Hematopoietic multipotent progenitor cell treated with erythropoietin and hydrocortisone succinate and interleukin-3 and kit ligand, for 8 days (in vitro differentiated cells): ENCODE measurements around the gene IKBKG.
"Not testable (repeated sequence)": the region's sequence is repeated elsewhere in the genome, so short reads cannot be mapped to it uniquely, and the experiment has no call there.

ENCODE experiments used
- DNase-seq: peaks from one replicate; pipeline ENCODE4 v3.0.0-alpha.2; 2015

IKBKG gene

GRCh38 chrX:154560326-154560725 lies 12.9 kb downstream of the IKBKG start:
- not testable (repeated sequence) for DNase-seq

- DNase-seq: not testable (repeated sequence)
Observed at GRCh38 chrX:154562295-154562694, 14.9 kb downstream of the IKBKG start.

GRCh38 chrX:154570361-154570760 lies 22.9 kb downstream of the IKBKG start:
- not testable (repeated sequence) for DNase-seq

GRCh38 chrX:154573061-154573460 lies 25.6 kb downstream of the IKBKG start:
- DNase-seq: not testable (repeated sequence)

GRCh38 chrX:154575076-154575475 lies 27.7 kb downstream of the IKBKG start:
- not testable (repeated sequence) for DNase-seq

GRCh38 chrX:154582994-154583393 lies 35.6 kb downstream of the IKBKG start:
- DNase-seq: not testable (repeated sequence)

GRCh38 chrX:154584585-154585183 lies 37.3 kb downstream of the IKBKG start, which contains the start of gene CTAG1A:
Gene CTAG1A (plus strand): TSS chrX:154585133. CDS start chrX:154585207, 74 bp downstream.
- not testable (repeated sequence) for DNase-seq

- not testable (repeated sequence) for DNase-seq
Observed at GRCh38 chrX:154590415-154590814, 43.0 kb downstream of the IKBKG start.

- DNase-seq: no peak
Observed at GRCh38 chrX:154592505-154592904, 45.1 kb downstream of the IKBKG start.

- no peak for DNase-seq
Observed at GRCh38 chrX:154593201-154593600, 45.8 kb downstream of the IKBKG start.

GRCh38 chrX:154594491-154594890 lies 47.1 kb downstream of the IKBKG start:
- DNase-seq: no peak

GRCh38 chrX:154595559-154596249 lies 48.3 kb downstream of the IKBKG start:
- no peak for DNase-seq

GRCh38 chrX:154596290-154596929 lies 49.0 kb downstream of the IKBKG start:
- DNase-seq: no peak

GRCh38 chrX:154597221-154597620 lies 49.8 kb downstream of the IKBKG start:
- no peak for DNase-seq

GRCh38 chrX:154598656-154599055 lies 51.2 kb downstream of the IKBKG start:
- DNase-seq: no peak

GRCh38 chrX:154599531-154599930 lies 52.1 kb downstream of the IKBKG start:
- DNase-seq: no peak

- DNase-seq: no peak
Observed at GRCh38 chrX:154600759-154601374, 53.4 kb downstream of the IKBKG start.

GRCh38 chrX:154602226-154602625 lies 54.8 kb downstream of the IKBKG start:
- DNase-seq: no peak

GRCh38 chrX:154602766-154603437 lies 55.5 kb downstream of the IKBKG start:
- DNase-seq: no peak

- no peak for DNase-seq
Observed at GRCh38 chrX:154603438-154604430, 56.3 kb downstream of the IKBKG start.

- DNase-seq: no peak
Observed at GRCh38 chrX:154605566-154605965, 58.1 kb downstream of the IKBKG start.

- no peak for DNase-seq
Observed at GRCh38 chrX:154607370-154607769, 60.0 kb downstream of the IKBKG start.
